NCI-H524 treated with DMSO at 0.1 percent for 48 hours (cell line): ENCODE measurements around the gene RGS21.

Source experiments
- DNase-seq: peaks from one replicate; lab custom pipeline; 2025; lab: John Stamatoyannopoulos, UW

Gene RGS21

GRCh38 chr1:192378878-192379277, 62.1 kb downstream of the RGS21 start:
- DNase-seq, result no peak

DNA sequence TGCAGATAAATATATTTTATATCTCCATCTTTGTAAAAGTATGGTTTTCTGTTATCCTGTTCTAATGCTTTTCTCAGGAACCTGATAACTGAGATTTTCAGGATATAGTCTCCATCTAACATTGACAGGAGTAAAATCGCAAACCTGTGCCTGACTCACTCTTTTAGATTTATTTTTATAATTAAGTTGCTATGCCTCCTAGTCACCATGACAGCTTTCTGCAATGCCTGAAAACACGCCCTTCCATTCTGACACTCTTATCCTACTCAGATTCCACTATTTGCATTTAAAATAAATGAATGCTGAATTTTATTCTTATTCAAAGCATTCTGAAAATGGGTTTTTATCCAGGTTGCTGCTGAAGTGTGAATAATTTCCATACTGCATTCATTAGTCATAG, 62.8 kb downstream of the RGS21 start:
- DNase-seq, result no peak

DNA sequence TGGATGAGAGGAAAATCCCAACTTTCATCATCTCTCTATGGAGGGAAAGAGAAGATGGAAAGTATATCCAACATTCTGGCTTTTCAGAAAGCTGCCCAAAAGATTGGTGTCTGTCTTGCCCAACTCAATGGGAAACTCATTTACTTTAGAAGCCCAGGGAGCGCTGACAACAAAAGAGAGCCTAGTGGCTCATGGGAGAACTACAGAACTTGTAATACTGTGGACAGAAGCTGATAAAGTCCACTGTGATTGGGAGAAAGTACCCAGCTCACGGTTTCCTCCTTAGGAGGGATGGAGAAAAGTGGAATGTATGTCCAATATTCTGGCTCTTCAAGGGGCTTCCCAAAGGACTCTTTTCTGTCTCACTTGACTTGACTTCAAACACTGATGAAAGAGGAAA, 66.0 kb downstream of the RGS21 start:
- DNase-seq, result no peak

DNA sequence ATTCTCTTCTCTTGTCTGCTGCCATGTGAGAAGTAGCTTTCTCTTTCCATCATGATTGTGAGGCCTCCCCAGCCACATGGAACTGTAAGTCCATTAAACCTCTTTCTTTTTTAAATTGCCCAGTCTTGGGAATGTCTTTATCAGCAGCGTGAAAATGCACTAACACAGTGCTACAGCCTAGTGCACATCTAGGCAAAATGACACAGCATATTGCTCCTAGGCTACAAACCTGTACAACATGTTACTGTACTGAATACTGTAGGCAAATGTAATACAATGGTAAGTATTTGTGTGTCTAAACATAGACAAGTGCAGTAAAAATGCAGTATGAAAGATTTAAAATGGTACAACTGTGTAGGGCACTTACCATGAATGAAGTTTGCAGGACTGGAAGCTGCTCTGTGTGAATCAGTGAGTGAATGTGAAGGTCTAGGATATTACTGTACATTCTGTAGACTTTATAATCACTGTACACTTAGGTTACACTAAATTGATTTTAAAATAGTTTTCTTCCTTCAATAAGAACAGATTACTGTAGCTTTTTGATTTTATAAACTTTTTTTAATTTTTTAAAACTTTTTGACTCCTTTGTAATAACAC, 69.4 kb downstream of the RGS21 start:
- no peak for DNase-seq

DNA sequence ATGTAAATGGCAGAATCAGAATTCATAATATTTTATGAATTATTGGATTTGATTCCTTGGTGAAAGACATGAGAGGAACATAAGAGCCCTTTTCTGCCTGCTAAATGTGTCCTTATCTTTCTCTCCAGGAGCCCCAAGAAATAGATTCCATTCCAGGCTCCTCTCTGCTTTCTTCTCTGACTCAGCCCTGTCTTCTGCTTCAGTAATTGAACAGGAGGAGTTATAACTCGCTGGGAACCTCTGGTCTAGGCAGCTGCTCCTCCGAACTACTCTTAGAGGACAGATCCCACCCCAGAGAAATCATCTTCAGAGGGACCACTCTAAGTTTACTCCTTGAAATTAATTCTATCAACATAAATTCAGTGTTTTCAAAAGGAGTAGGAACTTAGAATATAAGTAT, 78.4 kb downstream of the RGS21 start:
- DNase-seq, result no peak

GRCh38 chr1:192395895-192396294, 79.1 kb downstream of the RGS21 start:
- no peak for DNase-seq

DNA sequence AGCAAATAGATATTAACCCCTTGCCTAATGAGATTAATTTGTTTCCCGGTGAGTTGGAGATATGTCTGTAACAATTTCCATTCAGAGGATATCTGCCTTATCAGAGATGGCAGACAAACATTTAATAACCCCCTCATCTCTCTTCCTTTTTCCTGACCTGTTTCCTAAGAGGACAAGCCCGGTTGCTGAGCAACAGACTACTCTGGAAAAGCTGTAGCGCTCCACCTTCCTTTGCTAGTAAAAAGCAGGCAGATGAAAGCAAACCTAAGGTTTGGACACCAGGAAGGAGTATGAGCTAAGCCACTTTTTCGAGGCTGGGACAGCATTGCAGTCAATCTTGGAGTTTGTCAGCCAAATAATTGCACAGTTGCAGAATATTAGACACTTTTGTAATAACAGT, 82.4 kb downstream of the RGS21 start:
- no peak for DNase-seq

GRCh38 chr1:192401825-192402224, 85.0 kb downstream of the RGS21 start:
- DNase-seq, result no peak

- DNase-seq, result no peak
Measured at GRCh38 chr1:192402571-192402970, 85.8 kb downstream of the RGS21 start.

DNA sequence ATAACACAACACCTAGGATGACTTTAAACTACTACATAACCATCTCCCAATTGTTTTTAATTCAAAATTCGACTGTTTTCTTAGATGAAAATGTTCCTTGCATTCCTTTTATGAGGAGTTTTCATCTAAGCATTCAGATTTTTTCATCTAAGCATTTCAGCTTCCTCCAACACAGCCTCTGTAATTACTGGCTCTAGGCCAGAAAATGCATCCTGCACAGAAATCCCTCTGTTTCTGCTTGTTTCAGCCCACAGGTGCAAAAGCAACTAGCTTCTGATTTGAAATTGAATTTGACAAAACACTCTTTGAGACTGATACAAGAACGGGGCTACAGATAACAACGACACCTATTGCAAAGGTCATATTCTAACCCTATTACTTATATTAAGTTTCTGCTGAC, 90.4 kb downstream of the RGS21 start:
- DNase-seq, result no peak
